Activated CD8-positive, alpha-beta memory T cell treated with anti-CD3 and anti-CD28 coated beads, Interleukin-2, amount 50 U/mL, for 24 hours (primary cell): ENCODE measurements around the gene LIN7A.
"Not testable (repeated sequence)": the region's sequence is repeated elsewhere in the genome, so short reads cannot be mapped to it uniquely, and the experiment has no call there.

Experiments
- DNase-seq: peaks from one replicate; pipeline ENCODE4 v3.0.0-alpha.2; 2020; ENCODE audit errors: extremely low read depth

LIN7A gene

GRCh38 chr12:80920006-80920405 lies 17.7 kb downstream of the LIN7A start:
- no peak for DNase-seq

- no peak for DNase-seq
Observed at GRCh38 chr12:80917651-80918050, 20.1 kb downstream of the LIN7A start.

GRCh38 chr12:80912901-80913770 lies 24.6 kb downstream of the LIN7A start:
- no peak for DNase-seq

GRCh38 chr12:80909370-80909769 lies 28.4 kb downstream of the LIN7A start:
- no peak for DNase-seq

GRCh38 chr12:80902711-80903110 lies 35.0 kb downstream of the LIN7A start:
- DNase-seq, result no peak

- no peak for DNase-seq
Observed at GRCh38 chr12:80901661-80902060, 36.1 kb downstream of the LIN7A start.

- no peak for DNase-seq
Observed at GRCh38 chr12:80895240-80895639, 42.5 kb downstream of the LIN7A start.

GRCh38 chr12:80894179-80894578 lies 43.6 kb downstream of the LIN7A start:
- no peak for DNase-seq

- DNase-seq, result no peak
Observed at GRCh38 chr12:80892597-80893445, 44.9 kb downstream of the LIN7A start.

GRCh38 chr12:80884651-80885050 lies 53.1 kb downstream of the LIN7A start:
- no peak for DNase-seq

GRCh38 chr12:80881106-80881505 lies 56.6 kb downstream of the LIN7A start:
- DNase-seq, result no peak

- not testable (repeated sequence) for DNase-seq
Observed at GRCh38 chr12:80878452-80878851, 59.3 kb downstream of the LIN7A start.

- DNase-seq, result no peak
Observed at GRCh38 chr12:80877721-80878265, 59.9 kb downstream of the LIN7A start.

GRCh38 chr12:80872053-80872452 lies 65.7 kb downstream of the LIN7A start:
- no peak for DNase-seq

- DNase-seq, result no peak
Observed at GRCh38 chr12:80869264-80869663, 68.5 kb downstream of the LIN7A start.

GRCh38 chr12:80868576-80868975 lies 69.2 kb downstream of the LIN7A start:
- no peak for DNase-seq

GRCh38 chr12:80867941-80868340 lies 69.8 kb downstream of the LIN7A start:
- no peak for DNase-seq

- DNase-seq, result no peak
Observed at GRCh38 chr12:80864046-80864735, 73.5 kb downstream of the LIN7A start.

- no peak for DNase-seq
Observed at GRCh38 chr12:80862531-80862930, 75.2 kb downstream of the LIN7A start.

GRCh38 chr12:80861641-80862378 lies 75.9 kb downstream of the LIN7A start:
- no peak for DNase-seq

- DNase-seq, result no peak
Observed at GRCh38 chr12:80860928-80861327, 76.8 kb downstream of the LIN7A start.
